ENCODE measurements around the gene PIN4.
"Not testable (repeated sequence)": the region's sequence is repeated elsewhere in the genome, so short reads cannot be mapped to it uniquely, and the experiment has no call there.

The PIN4 gene

GRCh38 chrX:72202792-72203401 is 21.3 kb downstream of the PIN4 start:
- no peak for DNase-seq

GRCh38 chrX:72203421-72203820 is 21.9 kb downstream of the PIN4 start:
- DNase-seq = no peak

- DNase-seq = no peak
These were observed 24.1 kb downstream of the PIN4 start for GRCh38 chrX:72205706-72206105.

- DNase-seq = no peak
These were observed 25.8 kb downstream of the PIN4 start for GRCh38 chrX:72207366-72207765.

GRCh38 chrX:72208126-72208800 is 26.7 kb downstream of the PIN4 start:
- DNase-seq = no peak

GRCh38 chrX:72216973-72217372 is 35.4 kb downstream of the PIN4 start:
- no peak for DNase-seq

GRCh38 chrX:72220375-72220774 is 38.8 kb downstream of the PIN4 start:
- not testable (repeated sequence) for DNase-seq

- DNase-seq = no peak
These were observed 48.7 kb downstream of the PIN4 start for GRCh38 chrX:72230290-72230689.

- no peak for DNase-seq
These were observed 55.3 kb downstream of the PIN4 start for GRCh38 chrX:72236841-72237240.

- no peak for DNase-seq
These were observed 56.6 kb downstream of the PIN4 start for GRCh38 chrX:72238183-72238582.

GRCh38 chrX:72238721-72239475 is 57.3 kb downstream of the PIN4 start, which contains the start of gene ERCC6L:
Gene ERCC6L, minus strand, starts transcription at chrX:72239027. Its CDS starts 116 bp downstream, at chrX:72238911.
- peak; percentile 89 for DNase-seq

- DNase-seq = no peak
These were observed 59.4 kb downstream of the PIN4 start for GRCh38 chrX:72240976-72241375.

- no peak for DNase-seq
These were observed 61.9 kb downstream of the PIN4 start for GRCh38 chrX:72243472-72243871.

GRCh38 chrX:72245461-72246089 is 64.0 kb downstream of the PIN4 start:
- DNase-seq = peak; percentile 40

GRCh38 chrX:72247206-72247942 is 65.8 kb downstream of the PIN4 start:
- no peak for DNase-seq

All from CD4-positive, alpha-beta T cell treated with Interleukin-21 for 1 hour (primary cell).